ENCODE measurements around the gene TMEM176A.

GRCh38 chr7:150805864-150806263 is 5.3 kb downstream of the TMEM176A start:
- TF ChIP-seq CTCF (conservative IDR thresholded peaks at IDR 0.05; ENCODE audit: low read depth in 2 of 2): no peak
- no peak for TF ChIP-seq POLR2AphosphoS5 (IDR thresholded peaks at IDR 0.05; ENCODE audit: low read depth)
- no peak for TF ChIP-seq EZH2 (IDR thresholded peaks at IDR 0.05; ENCODE audit: low read depth, unreplicated experiment)
- no peak for TF ChIP-seq EZH2phosphoT487 (IDR thresholded peaks at IDR 0.05; ENCODE audit: unreplicated experiment)
- no peak for TF ChIP-seq REST (IDR thresholded peaks at IDR 0.05; ENCODE audit: unreplicated experiment)
- no peak for TF ChIP-seq JUNB (IDR thresholded peaks at IDR 0.05; ENCODE audit: unreplicated experiment)
